Astrocyte of the cerebellum (primary cell): ENCODE data around the gene GTF2IRD1.
A peak's percentile ranks its signal among the peaks of the same experiment; 100 is the strongest.

Experiments used
- DNase-seq: peaks from one replicate; pipeline ENCODE4 v3.0.0-alpha.2; 2011; ENCODE audit warnings: low read depth
- H3K4me3 ChIP-seq: 2 replicates; pipeline ENCODE4 v1.5.1; 2011; ENCODE audit warnings: mild to moderate bottlenecking, low read depth, low read length, moderate library complexity
- CTCF ChIP-seq: IDR thresholded peaks from 2 replicates; pipeline ENCODE4 v1.5.1; 2012; ENCODE audit warnings: low read length, low read depth, moderate library complexity, mild to moderate bottlenecking; ENCODE audit errors: missing control alignments
- in situ Hi-C: cut with HindIII; loops from 2 replicates; pipeline ENCODE4 v1.10.0; 2017; ENCODE audit warnings: low sequenced_read_pairs

GTF2IRD1 gene

GRCh38 chr7:74449144-74449543, 4.6 kb upstream of the GTF2IRD1 start:
- H3K4me3 ChIP-seq = no peak overlapping the region
- TF ChIP-seq CTCF = no peak
- DNase-seq = no peak
- in situ Hi-C loops = loop anchor here (5.0 kb wide), 1 partner anchor 63 kb away; no protein-coding TSS in a partner anchor

- no peak overlapping the region for H3K4me3 ChIP-seq
- in situ Hi-C loops = loop anchor here (5.0 kb wide), 1 partner anchor 62 kb away; no protein-coding TSS in a partner anchor
- peak; percentile 22 for DNase-seq
- peak; percentile 73 for TF ChIP-seq CTCF
Measured at GRCh38 chr7:74449809-74450397, 3.8 kb upstream of the GTF2IRD1 start.

GRCh38 chr7:74452748-74453321, 871 bp upstream of the GTF2IRD1 start:
- in situ Hi-C loops = no loop called here
- DNase-seq = no peak
- no peak for TF ChIP-seq CTCF
- H3K4me3 ChIP-seq = peak overlapping the region; percentile 63

GRCh38 chr7:74454021-74454924, 567 bp downstream of the GTF2IRD1 start:
- TF ChIP-seq CTCF = no peak
- peak overlapping the region; percentile 63 for H3K4me3 ChIP-seq
- in situ Hi-C loops = no loop called here
- no peak for DNase-seq

GRCh38 chr7:74454925-74455288, 1.2 kb downstream of the GTF2IRD1 start:
- no peak for DNase-seq
- in situ Hi-C loops = no loop called here
- no peak for TF ChIP-seq CTCF
- peak overlapping the region; percentile 63 for H3K4me3 ChIP-seq

- in situ Hi-C loops = no loop called here
- DNase-seq = no peak
- TF ChIP-seq CTCF = no peak
- peak overlapping the region; percentile 63 for H3K4me3 ChIP-seq
Measured at GRCh38 chr7:74455291-74455804, 1.6 kb downstream of the GTF2IRD1 start.
